GM21515 (cell line): ENCODE results near the gene FEV.

Experiments used
- ATAC-seq: cut with Tn5 transposase; IDR thresholded peaks from one replicate; pipeline ENCODE4 v1.9.1; 2021; ENCODE audit not compliant: unreplicated experiment

The FEV gene

DNA sequence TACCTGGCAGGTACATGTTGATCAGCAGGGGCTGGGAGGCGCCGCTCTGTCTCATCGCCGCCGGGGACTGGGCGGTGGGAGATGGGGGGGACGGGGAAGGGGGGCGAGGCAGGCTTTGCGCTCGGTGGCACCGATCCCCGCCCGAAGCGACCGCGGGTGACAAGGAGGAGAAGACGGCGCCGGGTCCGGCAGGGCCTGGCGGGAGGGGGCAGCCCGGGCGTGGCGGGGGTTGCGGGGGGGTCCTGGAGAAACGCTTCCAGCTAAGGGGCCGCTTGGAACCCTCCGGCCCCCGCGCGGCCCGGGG is at the start of gene FEV:
Gene FEV, minus strand, starts transcription at position 164 of the 304 bp plus-strand sequence. Its CDS starts 109 bp downstream, at position 55.
- ATAC-seq, result no peak

DNA sequence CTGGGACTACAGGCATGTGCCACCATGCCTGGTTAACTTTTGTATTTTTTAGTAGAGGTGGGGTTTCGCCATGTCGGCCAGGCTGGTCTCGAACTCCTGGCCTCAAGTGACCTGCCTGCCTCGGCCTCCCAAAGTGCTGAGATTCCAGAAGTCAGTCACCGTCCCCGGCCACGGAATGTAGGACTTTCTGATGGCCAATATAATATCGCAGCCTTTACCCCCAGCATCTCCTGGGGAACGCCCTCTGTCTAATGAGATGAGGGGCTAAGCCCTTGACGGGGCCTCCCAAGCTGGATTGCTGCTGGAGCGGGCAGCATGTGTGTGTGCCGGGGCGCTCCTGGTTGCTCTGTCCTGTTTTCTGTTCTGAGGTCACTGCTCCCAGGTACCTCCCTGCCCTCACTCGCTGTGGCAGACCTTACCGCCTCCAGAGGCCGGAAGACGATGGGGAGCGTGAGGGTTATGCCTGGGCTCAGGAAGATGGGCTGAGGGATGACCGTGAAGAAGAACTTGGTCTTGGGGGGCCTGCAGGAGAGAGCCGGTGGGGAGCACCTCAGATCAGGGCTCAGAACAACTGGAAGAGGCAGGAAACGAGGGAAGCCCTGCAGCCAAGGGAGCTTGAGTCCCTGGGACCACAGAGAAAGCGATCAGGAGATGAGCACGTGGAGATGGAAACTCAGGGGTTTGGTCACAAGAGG is 47.2 kb upstream of the FEV start:
- no peak for ATAC-seq

DNA sequence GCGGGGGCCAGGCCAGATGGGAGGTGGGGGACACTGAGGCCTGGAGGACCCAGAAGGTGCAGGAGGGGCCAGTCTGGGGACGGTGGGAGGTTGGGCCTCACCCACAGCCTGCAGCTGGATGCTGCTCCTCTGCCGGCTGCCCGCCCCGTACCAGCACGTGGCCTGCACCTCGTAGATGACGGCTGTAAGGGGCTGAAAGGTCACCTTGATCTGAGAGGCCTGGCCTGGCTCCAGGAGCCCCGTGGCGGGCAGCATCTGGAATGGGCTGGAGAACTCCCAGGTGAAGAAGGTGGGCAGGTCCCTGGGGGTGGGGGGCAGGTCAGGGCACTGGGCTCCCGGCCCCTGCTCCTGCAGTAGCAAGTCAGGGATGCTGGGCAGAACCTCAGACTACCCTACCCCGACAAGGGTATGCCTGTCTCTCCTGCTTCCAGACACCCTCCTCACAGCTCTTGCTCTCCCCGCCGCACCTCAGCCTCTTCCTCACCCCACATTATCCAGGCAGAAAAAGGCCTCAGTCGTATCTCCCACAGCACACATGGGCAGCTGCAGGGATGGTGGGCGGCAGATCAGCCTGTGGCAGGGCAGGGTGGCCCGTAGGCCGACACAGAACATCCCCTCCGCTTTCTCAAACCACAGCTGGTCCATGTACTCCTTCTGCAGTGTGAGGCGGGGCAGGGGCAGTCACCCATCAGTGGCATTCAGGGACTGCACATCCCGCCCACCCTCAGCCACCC is 46.2 kb upstream of the FEV start:
- no peak for ATAC-seq

GRCh38 chr2:219030177-219030940 is 45.4 kb upstream of the FEV start:
- no peak for ATAC-seq

DNA sequence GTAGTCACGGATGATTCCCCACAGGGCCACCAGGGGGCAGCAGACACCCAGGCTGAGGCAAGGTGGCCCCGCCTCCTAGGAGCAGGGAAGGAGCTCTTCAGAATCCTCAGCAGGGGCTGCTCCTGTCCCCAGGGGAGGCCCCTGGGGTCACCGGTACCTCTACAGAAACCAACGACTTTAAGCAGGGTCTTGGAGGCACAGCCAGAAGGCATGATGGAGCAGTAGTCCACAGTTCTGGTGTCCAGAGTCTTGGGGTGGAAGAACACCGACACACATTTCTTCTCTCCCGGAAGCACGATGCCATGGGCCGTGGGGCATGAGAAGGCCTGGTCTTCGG is 44.8 kb upstream of the FEV start:
- no peak for ATAC-seq

- ATAC-seq, result no peak
These were observed 44.2 kb upstream of the FEV start for GRCh38 chr2:219028996-219029828.

GRCh38 chr2:219028141-219028540 is 43.2 kb upstream of the FEV start:
- ATAC-seq, result no peak

DNA sequence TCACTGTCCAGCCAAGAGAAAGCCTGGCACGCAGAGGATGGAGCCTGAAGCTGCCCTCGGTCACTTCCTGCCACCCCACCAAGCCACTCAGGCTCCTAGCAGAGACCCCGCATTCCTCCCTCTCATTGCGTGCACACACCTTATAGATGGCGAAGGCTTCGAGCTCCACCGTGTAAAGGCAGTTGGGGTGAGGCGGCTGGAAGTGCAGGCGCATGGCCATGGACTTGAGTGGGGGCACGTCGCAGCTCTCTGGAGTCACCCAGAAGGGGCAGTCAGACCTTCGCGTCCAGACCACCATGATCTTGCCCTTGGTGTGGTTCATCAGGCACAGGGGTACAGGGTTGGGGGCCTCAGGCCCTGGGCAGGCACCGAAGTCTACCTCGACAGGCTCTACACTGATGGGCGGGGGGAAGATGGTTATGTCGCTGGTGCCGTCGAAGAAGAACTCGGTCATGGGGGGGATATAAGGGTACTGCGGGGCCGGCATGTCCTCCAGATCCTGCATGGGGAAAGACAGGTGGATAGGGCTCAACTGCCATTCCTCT is 42.6 kb upstream of the FEV start:
- no peak for ATAC-seq

GRCh38 chr2:219026946-219027345 is 42.0 kb upstream of the FEV start:
- no peak for ATAC-seq

GRCh38 chr2:219025637-219026585 is 40.9 kb upstream of the FEV start:
- ATAC-seq, result no peak

GRCh38 chr2:219024059-219024458 is 39.1 kb upstream of the FEV start:
- no peak for ATAC-seq

DNA sequence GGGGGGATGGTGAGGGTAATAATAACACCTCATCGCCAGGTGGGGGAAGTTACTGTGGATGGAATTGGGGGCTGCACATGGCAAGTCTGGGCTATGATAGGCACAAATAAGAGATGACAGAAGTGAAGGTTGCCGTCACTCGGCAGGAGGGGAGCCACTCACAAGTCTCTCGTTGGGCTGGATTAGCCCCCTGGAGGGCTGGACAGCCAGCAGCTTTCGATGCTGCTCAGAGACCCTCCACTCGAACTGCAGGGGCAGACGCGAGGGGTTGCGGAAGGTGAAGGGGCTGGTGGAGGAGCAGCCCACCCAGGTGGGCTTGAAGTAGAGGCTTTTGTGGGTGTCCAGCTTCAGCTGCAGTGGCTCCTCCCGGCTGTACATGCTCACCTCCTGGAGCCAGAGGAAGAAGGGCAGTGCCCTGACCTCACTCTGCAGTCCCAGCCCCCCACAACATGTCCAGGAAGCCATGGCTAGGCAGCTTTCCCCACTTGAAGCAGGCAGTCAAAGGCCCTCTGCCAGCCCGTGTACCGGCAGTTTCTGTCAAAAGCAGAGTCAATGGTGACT is 38.1 kb upstream of the FEV start:
- no peak for ATAC-seq

DNA sequence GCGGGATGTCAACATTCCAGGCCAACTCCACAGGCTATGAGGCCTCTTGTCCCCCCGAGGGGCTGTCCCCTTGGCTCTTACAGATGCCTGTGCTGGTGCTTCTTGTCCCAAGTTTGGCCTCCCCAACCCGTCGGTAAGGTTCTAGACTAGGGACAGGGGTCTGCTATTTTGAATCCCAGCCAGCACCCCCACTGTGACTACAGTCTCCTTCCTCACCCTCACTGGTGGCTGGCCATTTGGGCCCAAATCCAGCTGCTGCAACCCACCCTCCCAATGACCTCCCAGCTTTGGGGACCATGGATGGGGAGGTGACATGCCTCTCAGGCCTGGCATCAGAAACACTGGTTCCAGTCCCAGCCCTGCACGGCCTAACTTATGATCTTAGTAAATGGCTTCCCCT is 37.6 kb upstream of the FEV start:
- no peak for ATAC-seq

GRCh38 chr2:219022041-219022440 is 37.1 kb upstream of the FEV start:
- no peak for ATAC-seq

DNA sequence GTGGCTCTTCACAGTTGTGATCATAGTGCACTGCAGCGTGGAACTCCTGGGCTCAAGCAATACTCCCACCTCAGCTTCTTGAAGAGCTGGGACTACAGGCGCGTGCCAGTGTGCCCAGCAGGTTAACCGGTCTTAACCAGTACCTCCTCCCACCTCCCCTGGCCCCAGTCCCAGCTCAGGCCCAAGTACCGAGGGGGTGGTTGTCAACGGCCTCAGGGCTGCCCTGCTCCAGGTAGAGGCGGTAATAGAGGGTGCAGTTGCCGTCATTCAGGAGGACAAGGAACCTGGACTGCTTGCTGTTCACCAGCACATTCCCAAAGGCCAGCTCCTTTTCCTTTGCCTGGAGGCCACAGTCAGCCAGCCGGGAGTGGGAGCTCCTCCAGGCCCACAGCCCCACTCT is 36.6 kb upstream of the FEV start:
- ATAC-seq, result no peak

- ATAC-seq, result no peak
These were observed 35.8 kb upstream of the FEV start for GRCh38 chr2:219020604-219021365.

DNA sequence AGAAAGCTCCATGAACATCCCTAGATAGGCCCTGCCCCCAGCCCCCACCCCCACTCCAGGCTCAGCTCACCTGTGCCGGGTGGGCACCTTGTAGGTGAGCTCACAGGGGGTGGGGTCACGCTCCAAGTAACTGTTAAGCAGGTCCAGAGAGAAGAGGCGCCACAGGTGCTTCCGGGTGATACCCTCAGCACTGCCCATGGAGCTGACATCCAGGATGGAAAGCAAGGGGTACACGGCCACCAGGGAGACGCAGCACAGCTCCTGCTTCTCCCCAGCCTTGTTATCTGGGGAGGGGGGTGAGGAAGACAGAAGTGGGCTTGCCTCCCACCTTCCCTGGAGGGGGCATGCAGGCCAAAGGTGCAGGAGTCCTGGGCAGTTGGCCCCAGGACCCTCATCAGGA is 34.5 kb upstream of the FEV start:
- ATAC-seq, result no peak

GRCh38 chr2:219018726-219019125 is 33.7 kb upstream of the FEV start:
- no peak for ATAC-seq

DNA sequence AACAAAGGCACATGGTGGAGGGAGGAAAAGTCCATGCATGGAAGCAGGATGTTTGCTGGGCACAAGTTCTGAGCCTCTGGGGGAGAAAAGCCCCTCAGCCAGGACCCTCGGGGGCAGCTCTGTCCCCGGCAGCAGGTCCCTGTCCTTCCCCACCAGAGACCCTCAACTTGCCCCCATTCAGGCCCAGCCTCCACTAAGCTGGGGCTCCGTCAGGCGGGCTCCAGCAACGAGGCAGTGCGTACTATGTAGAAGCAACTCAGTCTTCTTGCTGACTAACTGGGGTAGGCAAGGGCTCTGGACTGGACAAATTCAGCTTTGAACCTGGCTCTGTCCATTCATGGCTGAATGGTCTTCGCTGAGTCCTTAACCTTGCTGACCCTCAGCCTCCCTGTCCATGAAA is 33.3 kb upstream of the FEV start:
- ATAC-seq, result no peak
